ENCODE measurements around the gene ITPRID1. TPM values are rescaled to one million over a fixed set of nuclear protein-coding genes. Genes with fewer than 3 reads are reported as not detected.

The ITPRID1 gene
- total and polyA plus RNA-seq, 2 donors (not counting 1 experiment from before 2014, with no cell fraction given), result not detected

DNA sequence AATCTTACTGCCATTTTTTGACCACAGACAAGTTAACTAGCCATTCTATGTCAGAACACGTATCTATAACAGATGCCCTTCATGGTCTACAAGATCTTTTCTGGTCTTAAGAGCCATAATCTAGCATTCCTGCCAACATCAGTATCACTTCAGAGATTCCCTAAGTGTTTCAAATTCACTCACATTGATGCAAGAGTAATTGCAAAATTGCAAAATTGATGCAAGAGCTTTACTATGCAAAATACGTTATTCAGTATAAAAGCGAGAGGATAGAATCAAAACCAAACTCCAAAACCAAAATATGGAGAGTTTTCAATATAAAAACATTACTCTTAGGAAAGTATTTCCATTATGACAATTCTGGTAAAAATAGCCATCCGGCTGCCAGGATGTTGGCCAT, 135.0 kb downstream of the ITPRID1 start:
- peaks cover 3% of the 10 kb centered on the region for H3K27me3 Mint-ChIP-seq
- no peak for TF ChIP-seq EZH2 (IDR thresholded peaks at IDR 0.05; ENCODE audit: borderline replicate concordance, insufficient read depth, low read depth, low read length, poor library complexity, severe bottlenecking)
- TF ChIP-seq, protein P1, sequence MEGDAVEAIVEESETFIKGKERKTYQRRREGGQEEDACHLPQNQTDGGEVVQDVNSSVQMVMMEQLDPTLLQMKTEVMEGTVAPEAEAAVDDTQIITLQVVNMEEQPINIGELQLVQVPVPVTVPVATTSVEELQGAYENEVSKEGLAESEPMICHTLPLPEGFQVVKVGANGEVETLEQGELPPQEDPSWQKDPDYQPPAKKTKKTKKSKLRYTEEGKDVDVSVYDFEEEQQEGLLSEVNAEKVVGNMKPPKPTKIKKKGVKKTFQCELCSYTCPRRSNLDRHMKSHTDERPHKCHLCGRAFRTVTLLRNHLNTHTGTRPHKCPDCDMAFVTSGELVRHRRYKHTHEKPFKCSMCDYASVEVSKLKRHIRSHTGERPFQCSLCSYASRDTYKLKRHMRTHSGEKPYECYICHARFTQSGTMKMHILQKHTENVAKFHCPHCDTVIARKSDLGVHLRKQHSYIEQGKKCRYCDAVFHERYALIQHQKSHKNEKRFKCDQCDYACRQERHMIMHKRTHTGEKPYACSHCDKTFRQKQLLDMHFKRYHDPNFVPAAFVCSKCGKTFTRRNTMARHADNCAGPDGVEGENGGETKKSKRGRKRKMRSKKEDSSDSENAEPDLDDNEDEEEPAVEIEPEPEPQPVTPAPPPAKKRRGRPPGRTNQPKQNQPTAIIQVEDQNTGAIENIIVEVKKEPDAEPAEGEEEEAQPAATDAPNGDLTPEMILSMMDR (IDR thresholded peaks at IDR 0.05), result no peak
- H3K4me3 ChIP-seq (ENCODE audit: control extremely low read depth in 1 of 5, extremely low read depth in 1 of 5, insufficient read depth in 1 of 5, low read depth in 2 of 5, low read length in 4 of 5), result no peak overlapping the region
- intact Hi-C loops (cut with micrococcal nuclease), result no loop called here
- H3K79me2 ChIP-seq (ENCODE audit: control insufficient read depth, insufficient read depth, low read length), result no peaks in the 10 kb centered on the region
- H3K27ac ChIP-seq (ENCODE audit: low read length in 2 of 2), result no peak overlapping the region
- 75% methylated on average over 1 of the region's 4 CpGs for WGBS (ENCODE audit: insufficient coverage)
- no peak for ATAC-seq (ENCODE audit: low read depth)
- no peak overlapping the region for H2AFZ ChIP-seq (ENCODE audit: insufficient read depth, low read depth, low read length, poor library complexity, severe bottlenecking)
- no peak overlapping the region for H3K9ac ChIP-seq (ENCODE audit: low read length)
- H3K4me1 Mint-ChIP-seq, result no peaks in the 10 kb centered on the region
- CTCF ChIA-PET, result interaction anchor here (0.7 to 1.5 kb wide), 4 partner anchors 9 to 88 kb away, joined by 3 to 6 read pairs (median 4); no protein-coding TSS in a partner anchor
- DNase-seq, result no peak
- H3K4me2 ChIP-seq (replicated peaks; ENCODE audit: low read depth, low read length, poor library complexity, severe bottlenecking), result no peak overlapping the region
- no peaks in the 10 kb centered on the region for H3K9me3 Mint-ChIP-seq (ENCODE audit: insufficient read depth)
- no peaks in the 10 kb centered on the region for H3K27me3 ChIP-seq (replicated peaks in 1 of 4; ENCODE audit: control extremely low read depth in 1 of 4, control insufficient read depth in 3 of 4, insufficient read depth in 4 of 4, low read length in 3 of 4)
- no peaks in the 10 kb centered on the region for H3K9me3 ChIP-seq (ENCODE audit: control extremely low read depth in 1 of 3, control insufficient read depth in 2 of 3, insufficient read depth in 1 of 3, low read length in 2 of 3)
- no peak overlapping the region for H3K4me3 Mint-ChIP-seq
- no peaks in the 10 kb centered on the region for H3K36me3 ChIP-seq (replicated peaks in 1 of 2; ENCODE audit: control extremely low read depth in 1 of 2, control insufficient read depth in 1 of 2, extremely low read depth in 1 of 2, insufficient read depth in 2 of 2, low read length in 1 of 2)
- no peaks in the 10 kb centered on the region for H4K20me1 ChIP-seq (ENCODE audit: control insufficient read depth, insufficient read depth, low read length, poor library complexity, severe bottlenecking)
- no peak overlapping the region for H3K27ac Mint-ChIP-seq
- H3K4me1 ChIP-seq (ENCODE audit: control insufficient read depth in 2 of 2, insufficient read depth in 2 of 2, low read length in 2 of 2), result no peaks in the 10 kb centered on the region
- POLR2A ChIA-PET, result no interaction called here

DNA sequence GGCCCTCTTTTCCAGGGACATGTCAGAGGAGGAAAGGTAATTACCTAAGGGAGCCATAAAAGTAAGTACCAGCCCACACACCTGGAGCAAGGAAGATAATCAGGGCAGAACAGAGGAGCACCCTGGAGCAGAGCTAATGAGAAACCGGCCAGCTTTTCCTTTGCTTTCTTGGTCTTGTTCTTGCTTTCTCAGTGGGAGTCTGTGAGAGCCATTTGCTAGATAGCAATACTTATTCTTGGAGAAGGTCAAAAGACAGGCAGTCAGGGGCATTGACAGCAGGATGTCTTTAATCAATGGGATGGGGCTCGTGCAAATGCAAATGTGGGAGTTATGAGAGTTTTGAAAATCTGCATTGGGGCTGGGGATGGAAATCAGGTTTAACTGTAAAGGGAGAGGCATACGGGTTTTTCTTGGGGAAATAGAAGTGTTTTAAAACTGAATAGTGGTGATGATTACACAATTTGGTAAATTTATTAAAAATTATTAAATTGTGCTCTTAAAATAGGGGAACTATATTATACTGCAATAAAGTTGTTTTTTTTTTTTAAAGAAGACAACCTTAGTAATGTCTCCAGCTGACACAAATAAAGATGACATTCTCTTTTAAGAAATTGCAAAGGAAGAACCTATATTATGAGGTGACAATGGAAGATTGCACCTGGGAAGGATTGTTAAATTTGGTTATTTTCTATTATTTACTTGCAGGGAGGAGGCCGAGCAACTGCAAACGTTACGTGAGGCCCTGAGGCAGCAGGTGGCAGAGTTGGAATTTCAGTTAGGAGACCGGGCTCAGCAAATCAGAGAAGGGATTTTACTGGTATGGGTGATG, 137.6 kb downstream of the ITPRID1 start:
- Histone ChIP-seq H3K27me3 (replicated peaks in 1 of 4; ENCODE audit: control extremely low read depth in 1 of 4, control insufficient read depth in 3 of 4, insufficient read depth in 4 of 4, low read length in 3 of 4) (no peaks in the 10 kb centered on the region), H3K36me3 (replicated peaks in 1 of 2; ENCODE audit: control extremely low read depth in 1 of 2, control insufficient read depth in 1 of 2, extremely low read depth in 1 of 2, insufficient read depth in 2 of 2, low read length in 1 of 2) (no peaks in the 10 kb centered on the region), H3K9ac (ENCODE audit: low read length) (no peak overlapping the region), H4K20me1 (ENCODE audit: control insufficient read depth, insufficient read depth, low read length, poor library complexity, severe bottlenecking) (no peaks in the 10 kb centered on the region), H3K4me2 (replicated peaks; ENCODE audit: low read depth, low read length, poor library complexity, severe bottlenecking) (no peak overlapping the region), H3K4me3 (ENCODE audit: control extremely low read depth in 1 of 5, extremely low read depth in 1 of 5, insufficient read depth in 1 of 5, low read depth in 2 of 5, low read length in 4 of 5) (no peak overlapping the region), H2AFZ (ENCODE audit: insufficient read depth, low read depth, low read length, poor library complexity, severe bottlenecking) (no peak overlapping the region), H3K79me2 (ENCODE audit: control insufficient read depth, insufficient read depth, low read length) (no peaks in the 10 kb centered on the region), H3K27ac (ENCODE audit: low read length in 2 of 2) (no peak overlapping the region), H3K4me1 (ENCODE audit: control insufficient read depth in 2 of 2, insufficient read depth in 2 of 2, low read length in 2 of 2) (no peaks in the 10 kb centered on the region), H3K9me3 (ENCODE audit: control extremely low read depth in 1 of 3, control insufficient read depth in 2 of 3, insufficient read depth in 1 of 3, low read length in 2 of 3) (no peaks in the 10 kb centered on the region)
- Mint-ChIP-seq H3K4me1 (no peaks in the 10 kb centered on the region), H3K9me3 (ENCODE audit: insufficient read depth) (no peaks in the 10 kb centered on the region), H3K27ac (no peak overlapping the region), H3K4me3 (no peak overlapping the region), H3K27me3 (no peaks in the 10 kb centered on the region)
- ChIA-PET CTCF (no interaction called here), POLR2A (no interaction called here)
- DNase-seq, result no peak
- intact Hi-C loops (cut with micrococcal nuclease), result no loop called here
- TF ChIP-seq EZH2 (IDR thresholded peaks at IDR 0.05; ENCODE audit: borderline replicate concordance, insufficient read depth, low read depth, low read length, poor library complexity, severe bottlenecking), result no peak
- TF ChIP-seq, protein P1 (IDR thresholded peaks at IDR 0.05), result no peak
- no peak for ATAC-seq (ENCODE audit: low read depth)
- 77% methylated on average over 6 of the region's 7 CpGs for WGBS (ENCODE audit: insufficient coverage)

Measured in B cell (primary cell).